Ovary (tissue), 3 donors: ENCODE data around the gene CD1B.
"Not testable (repeated sequence)": the region's sequence is repeated elsewhere in the genome, so short reads cannot be mapped to it uniquely, and the experiment has no call there.

Experiments used
- POLR2A ChIP-seq: fragments of 450-650 bp; IDR thresholded peaks from one replicate; pipeline ENCODE4 v1.6.1; 2017; ENCODE audit warnings: antibody characterized with exemption, mild to moderate bottlenecking, moderate library complexity
- TF ChIP-seq, protein P1 (sequence below), 3 donors: fragments of 450-650 bp in 2 of 3; fragments of 200-600 bp in 1 of 3; IDR thresholded peaks; one replicate each; pipeline versions ENCODE4 v1.5.1 to v1.8.0; 2016 to 2022; ENCODE audit warnings: antibody characterized with exemption in 3 of 3, mild to moderate bottlenecking in 1 of 3
- donor health status: DM: no; HTN: no; CAD: no.

DNA sequence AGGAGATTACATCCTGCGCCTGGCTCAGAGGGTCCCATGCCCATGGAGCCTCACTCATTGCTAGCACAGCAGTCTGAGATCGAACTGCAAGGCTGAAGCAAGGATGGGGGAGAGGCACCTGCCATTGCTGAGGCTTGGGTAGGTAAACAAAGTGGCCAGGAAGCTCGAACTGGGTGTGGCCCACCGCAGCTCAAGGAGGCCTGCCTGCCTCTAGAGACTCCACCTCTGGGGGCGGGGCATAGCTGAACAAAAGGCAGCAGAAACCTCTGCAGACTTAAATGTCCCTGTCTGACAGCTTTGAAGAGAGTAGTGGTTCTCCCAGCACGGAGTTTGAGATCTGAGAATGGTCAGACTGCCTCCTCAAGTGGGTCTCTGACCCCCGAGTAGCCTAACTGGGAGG is 5.1 kb upstream of the CD1B start:
- TF ChIP-seq POLR2A = not testable (repeated sequence)
- TF ChIP-seq, protein P1, sequence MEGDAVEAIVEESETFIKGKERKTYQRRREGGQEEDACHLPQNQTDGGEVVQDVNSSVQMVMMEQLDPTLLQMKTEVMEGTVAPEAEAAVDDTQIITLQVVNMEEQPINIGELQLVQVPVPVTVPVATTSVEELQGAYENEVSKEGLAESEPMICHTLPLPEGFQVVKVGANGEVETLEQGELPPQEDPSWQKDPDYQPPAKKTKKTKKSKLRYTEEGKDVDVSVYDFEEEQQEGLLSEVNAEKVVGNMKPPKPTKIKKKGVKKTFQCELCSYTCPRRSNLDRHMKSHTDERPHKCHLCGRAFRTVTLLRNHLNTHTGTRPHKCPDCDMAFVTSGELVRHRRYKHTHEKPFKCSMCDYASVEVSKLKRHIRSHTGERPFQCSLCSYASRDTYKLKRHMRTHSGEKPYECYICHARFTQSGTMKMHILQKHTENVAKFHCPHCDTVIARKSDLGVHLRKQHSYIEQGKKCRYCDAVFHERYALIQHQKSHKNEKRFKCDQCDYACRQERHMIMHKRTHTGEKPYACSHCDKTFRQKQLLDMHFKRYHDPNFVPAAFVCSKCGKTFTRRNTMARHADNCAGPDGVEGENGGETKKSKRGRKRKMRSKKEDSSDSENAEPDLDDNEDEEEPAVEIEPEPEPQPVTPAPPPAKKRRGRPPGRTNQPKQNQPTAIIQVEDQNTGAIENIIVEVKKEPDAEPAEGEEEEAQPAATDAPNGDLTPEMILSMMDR (IDR thresholded peaks at IDR 0.05) = not testable (repeated sequence)
